HG03196 (cell line): ENCODE results near the gene VPS41.

Experiments used
- ATAC-seq: cut with Tn5 transposase; IDR thresholded peaks from one replicate; pipeline ENCODE4 v1.9.1; 2021; ENCODE audit not compliant: unreplicated experiment

Gene VPS41

GRCh38 chr7:38677981-38678697 is 230.9 kb downstream of the VPS41 start:
- ATAC-seq: no peak

GRCh38 chr7:38675494-38676106 is 233.4 kb downstream of the VPS41 start:
- ATAC-seq: no peak

GRCh38 chr7:38674513-38674912 is 234.5 kb downstream of the VPS41 start:
- ATAC-seq: no peak

- no peak for ATAC-seq
Observed at GRCh38 chr7:38673795-38674194, 235.2 kb downstream of the VPS41 start.
